Activated CD4-positive, alpha-beta T cell treated with anti-CD3 and anti-CD28 coated beads, Interleukin-2, amount 50 U/mL, for 4 hours (primary cell): ENCODE measurements around the gene NEK8.
A peak's percentile ranks its signal among the peaks of the same experiment; 100 is the strongest.

Experiments used
- DNase-seq, 2 experiments: peaks; one replicate each; pipeline ENCODE4 v3.0.0-alpha.2; 2020

The NEK8 gene

GRCh38 chr17:28728364-28729200 is at the start of gene NEK8:
Gene NEK8 (plus strand): TSS chr17:28728788. CDS start chr17:28728814, 26 bp downstream.
- peak; percentile 97 to 98 for DNase-seq

GRCh38 chr17:28682655-28683054 is 45.9 kb upstream of the NEK8 start:
- no peak for DNase-seq

GRCh38 chr17:28684963-28685362 is 43.6 kb upstream of the NEK8 start:
- no peak for DNase-seq

- no peak for DNase-seq
Observed at GRCh38 chr17:28685366-28685765, 43.2 kb upstream of the NEK8 start.

- DNase-seq = no peak
Observed at GRCh38 chr17:28686296-28686695, 42.3 kb upstream of the NEK8 start.

GRCh38 chr17:28688481-28688880 is 40.1 kb upstream of the NEK8 start:
- DNase-seq = no peak

GRCh38 chr17:28689011-28689410 is 39.6 kb upstream of the NEK8 start:
- no peak for DNase-seq

GRCh38 chr17:28693869-28694268 is 34.7 kb upstream of the NEK8 start:
- no peak for DNase-seq

- DNase-seq = no peak
Observed at GRCh38 chr17:28698253-28698941, 30.2 kb upstream of the NEK8 start.

GRCh38 chr17:28700278-28700677 is 28.3 kb upstream of the NEK8 start:
- no peak for DNase-seq

GRCh38 chr17:28700830-28701492 is 27.6 kb upstream of the NEK8 start:
- no peak for DNase-seq

GRCh38 chr17:28702026-28702751 is 26.4 kb upstream of the NEK8 start:
- DNase-seq = no peak

GRCh38 chr17:28702752-28703150 is 25.8 kb upstream of the NEK8 start:
- DNase-seq = no peak

GRCh38 chr17:28703552-28704218 is 24.9 kb upstream of the NEK8 start:
- DNase-seq = no peak

- DNase-seq = no peak
Observed at GRCh38 chr17:28704219-28704858, 24.2 kb upstream of the NEK8 start.

- DNase-seq = no peak
Observed at GRCh38 chr17:28705074-28705659, 23.4 kb upstream of the NEK8 start.

- DNase-seq = no peak
Observed at GRCh38 chr17:28705728-28706334, 22.8 kb upstream of the NEK8 start.

GRCh38 chr17:28706471-28707338 is 21.9 kb upstream of the NEK8 start:
- no peak for DNase-seq

- DNase-seq = no peak
Observed at GRCh38 chr17:28707339-28707720, 21.3 kb upstream of the NEK8 start.
